ENCODE data around the gene DNAJC4. TPM values are rescaled to one million over a fixed set of nuclear protein-coding genes. Genes with fewer than 3 reads are reported as not detected.

The DNAJC4 gene
- total RNA-seq, 1 experiment from 2014 or later, result 26.0 TPM

DNA sequence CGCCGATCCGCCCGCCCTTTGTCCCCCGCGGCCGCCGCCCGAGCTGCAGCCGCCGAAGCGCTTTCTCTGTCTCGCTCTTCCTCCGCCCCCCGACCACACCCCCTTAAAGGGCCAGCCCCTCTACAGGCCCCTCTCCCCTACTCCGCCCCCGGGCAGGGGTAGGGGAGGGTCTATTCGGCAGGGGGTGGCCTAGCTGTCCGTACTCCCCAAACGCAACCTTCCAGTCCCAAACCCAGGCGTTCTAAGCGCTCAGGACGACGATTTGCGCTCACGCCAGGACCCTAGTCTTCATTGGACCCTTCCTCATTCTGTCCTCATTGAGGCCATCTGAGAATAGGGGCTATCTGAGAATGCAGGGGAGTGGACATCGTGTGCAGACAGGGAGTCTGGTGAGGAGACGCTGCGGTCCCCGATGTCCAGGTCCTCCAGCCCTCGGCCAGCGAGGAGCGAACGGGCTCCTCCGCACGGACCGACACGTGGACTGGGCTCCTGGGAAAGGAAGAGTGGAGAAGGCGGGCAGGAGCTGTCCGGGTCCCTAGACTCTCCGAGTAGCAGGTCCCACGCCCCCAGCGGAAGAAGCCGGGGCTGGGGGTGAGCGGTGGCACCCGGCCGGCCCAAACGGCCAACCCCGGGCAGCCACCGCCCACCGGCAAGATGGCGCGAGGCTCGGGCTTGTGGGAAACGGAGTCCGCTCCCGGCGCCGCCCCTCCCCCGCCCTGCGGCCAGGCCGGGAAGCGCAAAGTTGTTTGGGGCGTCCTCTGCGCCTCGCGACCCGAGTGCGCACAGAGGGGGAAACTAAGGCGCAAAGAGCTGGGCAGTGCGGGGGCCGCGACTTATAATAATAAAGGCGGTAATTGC is 16.8 kb downstream of the DNAJC4 start, which contains the start of gene PPP1R14B (continued):
- TF ChIP-seq, protein P1, sequence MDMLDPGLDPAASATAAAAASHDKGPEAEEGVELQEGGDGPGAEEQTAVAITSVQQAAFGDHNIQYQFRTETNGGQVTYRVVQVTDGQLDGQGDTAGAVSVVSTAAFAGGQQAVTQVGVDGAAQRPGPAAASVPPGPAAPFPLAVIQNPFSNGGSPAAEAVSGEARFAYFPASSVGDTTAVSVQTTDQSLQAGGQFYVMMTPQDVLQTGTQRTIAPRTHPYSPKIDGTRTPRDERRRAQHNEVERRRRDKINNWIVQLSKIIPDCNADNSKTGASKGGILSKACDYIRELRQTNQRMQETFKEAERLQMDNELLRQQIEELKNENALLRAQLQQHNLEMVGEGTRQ (CRISPR knock-in tag; IDR thresholded peaks at IDR 0.05), result 0 out of 2 replicates have a peak, but pooled peaks have one; percentile 20
- TF ChIP-seq, protein P2, sequence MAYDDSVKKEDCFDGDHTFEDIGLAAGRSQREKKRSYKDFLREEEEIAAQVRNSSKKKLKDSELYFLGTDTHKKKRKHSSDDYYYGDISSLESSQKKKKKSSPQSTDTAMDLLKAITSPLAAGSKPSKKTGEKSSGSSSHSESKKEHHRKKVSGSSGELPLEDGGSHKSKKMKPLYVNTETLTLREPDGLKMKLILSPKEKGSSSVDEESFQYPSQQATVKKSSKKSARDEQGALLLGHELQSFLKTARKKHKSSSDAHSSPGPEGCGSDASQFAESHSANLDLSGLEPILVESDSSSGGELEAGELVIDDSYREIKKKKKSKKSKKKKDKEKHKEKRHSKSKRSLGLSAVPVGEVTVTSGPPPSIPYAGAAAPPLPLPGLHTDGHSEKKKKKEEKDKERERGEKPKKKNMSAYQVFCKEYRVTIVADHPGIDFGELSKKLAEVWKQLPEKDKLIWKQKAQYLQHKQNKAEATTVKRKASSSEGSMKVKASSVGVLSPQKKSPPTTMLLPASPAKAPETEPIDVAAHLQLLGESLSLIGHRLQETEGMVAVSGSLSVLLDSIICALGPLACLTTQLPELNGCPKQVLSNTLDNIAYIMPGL (CRISPR knock-in tag; IDR thresholded peaks at IDR 0.05), result peak; percentile 84; the same call in 1 of the 2 replicates
- TF ChIP-seq EMX1 (CRISPR knock-in tag; IDR thresholded peaks at IDR 0.05) (no peak), NFE2L1 (CRISPR knock-in tag; IDR thresholded peaks at IDR 0.05) (no peak), NFYB (CRISPR knock-in tag; conservative IDR thresholded peaks at IDR 0.05; ENCODE audit: low read depth) (0 out of 2 replicates have a peak, but pooled peaks have one; percentile 16), JUN (CRISPR knock-in tag; IDR thresholded peaks at IDR 0.05) (no peak), TEAD1 (CRISPR knock-in tag; IDR thresholded peaks at IDR 0.05) (no peak), ELF4 (CRISPR knock-in tag; IDR thresholded peaks at IDR 0.05; ENCODE audit: low read depth) (no peak), SMAD3 (CRISPR knock-in tag; IDR thresholded peaks at IDR 0.05; ENCODE audit: borderline replicate concordance) (no peak), SMAD4 (CRISPR knock-in tag; IDR thresholded peaks at IDR 0.05) (no peak), FOXK1 (CRISPR knock-in tag; IDR thresholded peaks at IDR 0.05) (0 out of 2 replicates have a peak, but pooled peaks have one; percentile 14), TP53 (CRISPR knock-in tag; IDR thresholded peaks at IDR 0.05) (0 out of 2 replicates have a peak, but pooled peaks have one; percentile 42), ZNF232 (CRISPR knock-in tag; IDR thresholded peaks at IDR 0.05) (no peak), TEAD4 (CRISPR knock-in tag; IDR thresholded peaks at IDR 0.05) (no peak), ZNF317 (CRISPR knock-in tag; IDR thresholded peaks at IDR 0.05; ENCODE audit: borderline replicate concordance, low read depth) (no peak)
- TF ChIP-seq, protein P3, sequence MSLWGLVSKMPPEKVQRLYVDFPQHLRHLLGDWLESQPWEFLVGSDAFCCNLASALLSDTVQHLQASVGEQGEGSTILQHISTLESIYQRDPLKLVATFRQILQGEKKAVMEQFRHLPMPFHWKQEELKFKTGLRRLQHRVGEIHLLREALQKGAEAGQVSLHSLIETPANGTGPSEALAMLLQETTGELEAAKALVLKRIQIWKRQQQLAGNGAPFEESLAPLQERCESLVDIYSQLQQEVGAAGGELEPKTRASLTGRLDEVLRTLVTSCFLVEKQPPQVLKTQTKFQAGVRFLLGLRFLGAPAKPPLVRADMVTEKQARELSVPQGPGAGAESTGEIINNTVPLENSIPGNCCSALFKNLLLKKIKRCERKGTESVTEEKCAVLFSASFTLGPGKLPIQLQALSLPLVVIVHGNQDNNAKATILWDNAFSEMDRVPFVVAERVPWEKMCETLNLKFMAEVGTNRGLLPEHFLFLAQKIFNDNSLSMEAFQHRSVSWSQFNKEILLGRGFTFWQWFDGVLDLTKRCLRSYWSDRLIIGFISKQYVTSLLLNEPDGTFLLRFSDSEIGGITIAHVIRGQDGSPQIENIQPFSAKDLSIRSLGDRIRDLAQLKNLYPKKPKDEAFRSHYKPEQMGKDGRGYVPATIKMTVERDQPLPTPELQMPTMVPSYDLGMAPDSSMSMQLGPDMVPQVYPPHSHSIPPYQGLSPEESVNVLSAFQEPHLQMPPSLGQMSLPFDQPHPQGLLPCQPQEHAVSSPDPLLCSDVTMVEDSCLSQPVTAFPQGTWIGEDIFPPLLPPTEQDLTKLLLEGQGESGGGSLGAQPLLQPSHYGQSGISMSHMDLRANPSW (CRISPR knock-in tag; conservative IDR thresholded peaks at IDR 0.05; ENCODE audit: low read depth), result no peak
- TF ChIP-seq, protein P4, sequence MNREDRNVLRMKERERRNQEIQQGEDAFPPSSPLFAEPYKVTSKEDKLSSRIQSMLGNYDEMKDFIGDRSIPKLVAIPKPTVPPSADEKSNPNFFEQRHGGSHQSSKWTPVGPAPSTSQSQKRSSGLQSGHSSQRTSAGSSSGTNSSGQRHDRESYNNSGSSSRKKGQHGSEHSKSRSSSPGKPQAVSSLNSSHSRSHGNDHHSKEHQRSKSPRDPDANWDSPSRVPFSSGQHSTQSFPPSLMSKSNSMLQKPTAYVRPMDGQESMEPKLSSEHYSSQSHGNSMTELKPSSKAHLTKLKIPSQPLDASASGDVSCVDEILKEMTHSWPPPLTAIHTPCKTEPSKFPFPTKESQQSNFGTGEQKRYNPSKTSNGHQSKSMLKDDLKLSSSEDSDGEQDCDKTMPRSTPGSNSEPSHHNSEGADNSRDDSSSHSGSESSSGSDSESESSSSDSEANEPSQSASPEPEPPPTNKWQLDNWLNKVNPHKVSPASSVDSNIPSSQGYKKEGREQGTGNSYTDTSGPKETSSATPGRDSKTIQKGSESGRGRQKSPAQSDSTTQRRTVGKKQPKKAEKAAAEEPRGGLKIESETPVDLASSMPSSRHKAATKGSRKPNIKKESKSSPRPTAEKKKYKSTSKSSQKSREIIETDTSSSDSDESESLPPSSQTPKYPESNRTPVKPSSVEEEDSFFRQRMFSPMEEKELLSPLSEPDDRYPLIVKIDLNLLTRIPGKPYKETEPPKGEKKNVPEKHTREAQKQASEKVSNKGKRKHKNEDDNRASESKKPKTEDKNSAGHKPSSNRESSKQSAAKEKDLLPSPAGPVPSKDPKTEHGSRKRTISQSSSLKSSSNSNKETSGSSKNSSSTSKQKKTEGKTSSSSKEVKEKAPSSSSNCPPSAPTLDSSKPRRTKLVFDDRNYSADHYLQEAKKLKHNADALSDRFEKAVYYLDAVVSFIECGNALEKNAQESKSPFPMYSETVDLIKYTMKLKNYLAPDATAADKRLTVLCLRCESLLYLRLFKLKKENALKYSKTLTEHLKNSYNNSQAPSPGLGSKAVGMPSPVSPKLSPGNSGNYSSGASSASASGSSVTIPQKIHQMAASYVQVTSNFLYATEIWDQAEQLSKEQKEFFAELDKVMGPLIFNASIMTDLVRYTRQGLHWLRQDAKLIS (CRISPR knock-in tag; IDR thresholded peaks at IDR 0.05; ENCODE audit: borderline replicate concordance), result no peak
- TF ChIP-seq, protein P5, sequence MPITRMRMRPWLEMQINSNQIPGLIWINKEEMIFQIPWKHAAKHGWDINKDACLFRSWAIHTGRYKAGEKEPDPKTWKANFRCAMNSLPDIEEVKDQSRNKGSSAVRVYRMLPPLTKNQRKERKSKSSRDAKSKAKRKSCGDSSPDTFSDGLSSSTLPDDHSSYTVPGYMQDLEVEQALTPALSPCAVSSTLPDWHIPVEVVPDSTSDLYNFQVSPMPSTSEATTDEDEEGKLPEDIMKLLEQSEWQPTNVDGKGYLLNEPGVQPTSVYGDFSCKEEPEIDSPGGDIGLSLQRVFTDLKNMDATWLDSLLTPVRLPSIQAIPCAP (CRISPR knock-in tag; IDR thresholded peaks at IDR 0.05), result peak; percentile 35; the same call in 1 of the 2 replicates
- TF ChIP-seq, protein P6, sequence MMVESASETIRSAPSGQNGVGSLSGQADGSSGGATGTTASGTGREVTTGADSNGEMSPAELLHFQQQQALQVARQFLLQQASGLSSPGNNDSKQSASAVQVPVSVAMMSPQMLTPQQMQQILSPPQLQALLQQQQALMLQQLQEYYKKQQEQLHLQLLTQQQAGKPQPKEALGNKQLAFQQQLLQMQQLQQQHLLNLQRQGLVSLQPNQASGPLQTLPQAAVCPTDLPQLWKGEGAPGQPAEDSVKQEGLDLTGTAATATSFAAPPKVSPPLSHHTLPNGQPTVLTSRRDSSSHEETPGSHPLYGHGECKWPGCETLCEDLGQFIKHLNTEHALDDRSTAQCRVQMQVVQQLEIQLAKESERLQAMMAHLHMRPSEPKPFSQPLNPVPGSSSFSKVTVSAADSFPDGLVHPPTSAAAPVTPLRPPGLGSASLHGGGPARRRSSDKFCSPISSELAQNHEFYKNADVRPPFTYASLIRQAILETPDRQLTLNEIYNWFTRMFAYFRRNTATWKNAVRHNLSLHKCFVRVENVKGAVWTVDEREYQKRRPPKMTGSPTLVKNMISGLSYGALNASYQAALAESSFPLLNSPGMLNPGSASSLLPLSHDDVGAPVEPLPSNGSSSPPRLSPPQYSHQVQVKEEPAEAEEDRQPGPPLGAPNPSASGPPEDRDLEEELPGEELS (CRISPR knock-in tag; IDR thresholded peaks at IDR 0.05), result peak; percentile 55; the same call in 1 of the 2 replicates
- TF ChIP-seq, protein P7, sequence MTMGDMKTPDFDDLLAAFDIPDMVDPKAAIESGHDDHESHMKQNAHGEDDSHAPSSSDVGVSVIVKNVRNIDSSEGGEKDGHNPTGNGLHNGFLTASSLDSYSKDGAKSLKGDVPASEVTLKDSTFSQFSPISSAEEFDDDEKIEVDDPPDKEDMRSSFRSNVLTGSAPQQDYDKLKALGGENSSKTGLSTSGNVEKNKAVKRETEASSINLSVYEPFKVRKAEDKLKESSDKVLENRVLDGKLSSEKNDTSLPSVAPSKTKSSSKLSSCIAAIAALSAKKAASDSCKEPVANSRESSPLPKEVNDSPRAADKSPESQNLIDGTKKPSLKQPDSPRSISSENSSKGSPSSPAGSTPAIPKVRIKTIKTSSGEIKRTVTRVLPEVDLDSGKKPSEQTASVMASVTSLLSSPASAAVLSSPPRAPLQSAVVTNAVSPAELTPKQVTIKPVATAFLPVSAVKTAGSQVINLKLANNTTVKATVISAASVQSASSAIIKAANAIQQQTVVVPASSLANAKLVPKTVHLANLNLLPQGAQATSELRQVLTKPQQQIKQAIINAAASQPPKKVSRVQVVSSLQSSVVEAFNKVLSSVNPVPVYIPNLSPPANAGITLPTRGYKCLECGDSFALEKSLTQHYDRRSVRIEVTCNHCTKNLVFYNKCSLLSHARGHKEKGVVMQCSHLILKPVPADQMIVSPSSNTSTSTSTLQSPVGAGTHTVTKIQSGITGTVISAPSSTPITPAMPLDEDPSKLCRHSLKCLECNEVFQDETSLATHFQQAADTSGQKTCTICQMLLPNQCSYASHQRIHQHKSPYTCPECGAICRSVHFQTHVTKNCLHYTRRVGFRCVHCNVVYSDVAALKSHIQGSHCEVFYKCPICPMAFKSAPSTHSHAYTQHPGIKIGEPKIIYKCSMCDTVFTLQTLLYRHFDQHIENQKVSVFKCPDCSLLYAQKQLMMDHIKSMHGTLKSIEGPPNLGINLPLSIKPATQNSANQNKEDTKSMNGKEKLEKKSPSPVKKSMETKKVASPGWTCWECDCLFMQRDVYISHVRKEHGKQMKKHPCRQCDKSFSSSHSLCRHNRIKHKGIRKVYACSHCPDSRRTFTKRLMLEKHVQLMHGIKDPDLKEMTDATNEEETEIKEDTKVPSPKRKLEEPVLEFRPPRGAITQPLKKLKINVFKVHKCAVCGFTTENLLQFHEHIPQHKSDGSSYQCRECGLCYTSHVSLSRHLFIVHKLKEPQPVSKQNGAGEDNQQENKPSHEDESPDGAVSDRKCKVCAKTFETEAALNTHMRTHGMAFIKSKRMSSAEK (CRISPR knock-in tag; IDR thresholded peaks at IDR 0.05; ENCODE audit: borderline replicate concordance), result no peak

Measured in WTC11 (cell line).